CD4-positive, alpha-beta T cell treated with Interleukin-6 at 100 ng/mL for 8 hours (primary cell): Measurements from ENCODE around the gene SLC66A2.
"Not testable (repeated sequence)": the region's sequence is repeated elsewhere in the genome, so short reads cannot be mapped to it uniquely, and the experiment has no call there.

ENCODE experiments used
- DNase-seq: peaks from one replicate; pipeline ENCODE4 v3.0.0-alpha.2; 2020; ENCODE audit warnings: mixed read lengths, low spot score

The SLC66A2 gene

GRCh38 chr18:79951545-79952455 lies at the start of gene SLC66A2:
Gene SLC66A2, minus strand, starts transcription at chr18:79951653. Its CDS starts 727 bp downstream, at chr18:79950926.
- DNase-seq: peak; percentile 91

GRCh38 chr18:80000877-80001276 lies 49.4 kb upstream of the SLC66A2 start:
- DNase-seq: no peak

- not testable (repeated sequence) for DNase-seq
These were observed 48.2 kb upstream of the SLC66A2 start for GRCh38 chr18:79999701-80000100.

- DNase-seq: no peak
These were observed 40.0 kb upstream of the SLC66A2 start for GRCh38 chr18:79991494-79991893.

- no peak for DNase-seq
These were observed 37.7 kb upstream of the SLC66A2 start for GRCh38 chr18:79989195-79989497.

GRCh38 chr18:79988451-79989194 lies 37.2 kb upstream of the SLC66A2 start, which contains the start of gene TXNL4A:
Gene TXNL4A, minus strand, starts transcription at chr18:79988563. Its CDS starts 171 bp downstream, at chr18:79988392.
- peak; percentile 80 for DNase-seq

GRCh38 chr18:79988071-79988450 lies 36.6 kb upstream of the SLC66A2 start:
- DNase-seq: peak; percentile 46

- DNase-seq: no peak
These were observed 36.1 kb upstream of the SLC66A2 start for GRCh38 chr18:79987566-79987965.

GRCh38 chr18:79986726-79987125 lies 35.3 kb upstream of the SLC66A2 start:
- no peak for DNase-seq

- no peak for DNase-seq
These were observed 33.7 kb upstream of the SLC66A2 start for GRCh38 chr18:79985172-79985571.

GRCh38 chr18:79983793-79984192 lies 32.3 kb upstream of the SLC66A2 start:
- DNase-seq: no peak

- DNase-seq: no peak
These were observed 31.8 kb upstream of the SLC66A2 start for GRCh38 chr18:79983253-79983652.

- no peak for DNase-seq
These were observed 31.3 kb upstream of the SLC66A2 start for GRCh38 chr18:79982736-79983135.

GRCh38 chr18:79980585-79980984 lies 29.1 kb upstream of the SLC66A2 start:
- DNase-seq: no peak

GRCh38 chr18:79979843-79980242 lies 28.4 kb upstream of the SLC66A2 start:
- DNase-seq: no peak

GRCh38 chr18:79975985-79976680 lies 24.7 kb upstream of the SLC66A2 start:
- no peak for DNase-seq

GRCh38 chr18:79975043-79975442 lies 23.6 kb upstream of the SLC66A2 start:
- no peak for DNase-seq

- no peak for DNase-seq
These were observed 22.7 kb upstream of the SLC66A2 start for GRCh38 chr18:79974025-79974654.

- no peak for DNase-seq
These were observed 22.1 kb upstream of the SLC66A2 start for GRCh38 chr18:79973517-79973916.

- DNase-seq: no peak
These were observed 21.3 kb upstream of the SLC66A2 start for GRCh38 chr18:79972720-79973119.

GRCh38 chr18:79971986-79972385 lies 20.5 kb upstream of the SLC66A2 start:
- DNase-seq: no peak
